NT2/D1 (cell line): ENCODE measurements around the gene TECTA.

Experiments used
- SUZ12 ChIP-seq: IDR thresholded peaks from 2 replicates; pipeline ENCODE4 v1.6.1; 2011; ENCODE audit not compliant: insufficient read length, insufficient read depth; ENCODE audit errors: extremely low read depth
- YY1 ChIP-seq: IDR thresholded peaks from 2 replicates; pipeline ENCODE4 v1.6.1; 2011; ENCODE audit not compliant: insufficient read length, insufficient read depth
- ZNF274 ChIP-seq: IDR thresholded peaks from 2 replicates; pipeline ENCODE4 v1.6.1; 2011; ENCODE audit warnings: mild to moderate bottlenecking, low read depth, low read length

- TF ChIP-seq SUZ12 (no peak), YY1 (no peak), ZNF274 (no peak)
These were observed 87.7 kb downstream of the TECTA start for GRCh38 chr11:121188776-121189175.
